Peyer's patch (tissue), 4 donors: Measurements from ENCODE around the gene SFXN3.

Source experiments
- CTCF ChIP-seq, 6 experiments: fragments of 450-650 bp in 4 of 6; fragments of 200-600 bp in 2 of 6; sonication (generic) in 1 of 6; IDR thresholded peaks; one replicate each; pipeline ENCODE4 v1.5.1; 2017 to 2019; ENCODE audit warnings: antibody characterized with exemption in 6 of 6, mild to moderate bottlenecking in 3 of 6, moderate library complexity in 1 of 6
- POLR2A ChIP-seq, 2 donors: fragments of 450-650 bp; IDR thresholded peaks; one replicate each; pipeline ENCODE4 v1.5.1; 2017; ENCODE audit warnings: antibody characterized with exemption in 2 of 2, mild to moderate bottlenecking in 2 of 2, moderate library complexity in 2 of 2

- no peak for TF ChIP-seq CTCF (IDR thresholded peaks at IDR 0.05)
- no peak for TF ChIP-seq POLR2A (IDR thresholded peaks at IDR 0.05)
Observed at GRCh38 chr10:101071885-101072433, 40.9 kb downstream of the SFXN3 start.
